Fibroblast of lung (primary cell): ENCODE measurements around the gene KRTAP3-2.

Experiments used
- CTCF ChIP-seq, 2 donors: IDR thresholded peaks in 1 of 2; conservative IDR thresholded peaks in 1 of 2; 1 replicate in 1 of 2; 2 replicates in 1 of 2; pipeline ENCODE4 v1.5.1; 2011 to 2012; ENCODE audit warnings: low read length in 2 of 2, control low read depth in 1 of 2, inconsistent platforms in 1 of 2, low read depth in 1 of 2, mild to moderate bottlenecking in 1 of 2
- EZH2 ChIP-seq: IDR thresholded peaks from 2 replicates; pipeline ENCODE4 v1.5.1; 2012; ENCODE audit warnings: low read length, control low read depth, mild to moderate bottlenecking; ENCODE audit errors: missing control alignments

GRCh38 chr17:40975516-40975915 is 24.2 kb downstream of the KRTAP3-2 start:
- no peak for TF ChIP-seq CTCF (conservative IDR thresholded peaks at IDR 0.05 in 1 of 2, IDR thresholded peaks at IDR 0.05 in 1 of 2; ENCODE audit: low read depth in 1 of 2, low read length in 2 of 2)
- no peak for TF ChIP-seq EZH2
